Prostate gland (tissue), 2 donors: ENCODE results near the gene FTSJ3. TPM values are rescaled to one million over a fixed set of nuclear protein-coding genes. Genes with fewer than 3 reads are reported as not detected.

ENCODE experiments used
- DNase-seq: peaks from one replicate; pipeline ENCODE4 v3.0.0-alpha.2; 2019; ENCODE audit warnings: low spot score
- H3K27ac ChIP-seq, 2 donors: fragments of 200-600 bp; sonication (generic); 2 replicates each; pipeline ENCODE4 v1.5.1; 2017 to 2019
- H3K27me3 ChIP-seq: fragments of 200-600 bp; sonication (generic); replicated peaks from 2 replicates; pipeline ENCODE4 v1.5.1; 2019; ENCODE audit not compliant: insufficient read depth
- H3K36me3 ChIP-seq, 2 donors: fragments of 200-600 bp; sonication (generic); 1 replicate in 1 of 2; 2 replicates in 1 of 2; pipeline versions ENCODE4 v1.5.1 to v1.8.1; 2017 to 2019
- H3K4me1 ChIP-seq: fragments of 200-600 bp; sonication (generic); replicated peaks from 2 replicates; pipeline ENCODE4 v1.5.1; 2019
- H3K4me3 ChIP-seq, 2 donors: fragments of 200-600 bp; sonication (generic); 2 replicates each; pipeline ENCODE4 v1.5.1; 2017 to 2019
- H3K9me3 ChIP-seq: fragments of 200-600 bp; sonication (generic); 2 replicates; pipeline ENCODE4 v1.5.1; 2017
- CTCF ChIP-seq, 4 experiments: fragments of 200-600 bp in 2 of 4; fragments of 450-650 bp in 2 of 4; sonication (generic) in 2 of 4; IDR thresholded peaks; 1 replicate in 3 of 4; 2 replicates in 1 of 4; pipeline ENCODE4 v1.5.1; 2016 to 2019; ENCODE audit warnings: antibody characterized with exemption in 4 of 4, mild to moderate bottlenecking in 2 of 4, moderate library complexity in 2 of 4
- POLR2A ChIP-seq: fragments of 450-650 bp; IDR thresholded peaks from one replicate; pipeline ENCODE4 v1.6.1; 2016; ENCODE audit warnings: antibody characterized with exemption, mild to moderate bottlenecking
- POLR2AphosphoS5 ChIP-seq: sonication (generic); formaldehyde crosslinking; IDR thresholded peaks from one replicate; pipeline ENCODE4 v1.6.1; 2017; ENCODE audit warnings: antibody characterized with exemption
- WGBS: methylation state at CpG from one replicate; pipeline ENCODE4 v1.1.5; 2018; 5-methylcytosine and 5-hydroxymethylcytosine counted together
- intact Hi-C: fragments of 100-400 bp; cut with DNase I; formaldehyde crosslinking; loops from one replicate; pipeline ENCODE4 v1.14.2; 2022
- total RNA-seq, 2 donors: library from RNA; depleted of rRNA; stranded (reverse); fragments of >200 nt; gene quantifications; one replicate each; pipeline ENCODE4 v1.1.0, GENCODE V29; 2016

Gene FTSJ3
- total RNA-seq, 2 donors from 2014 or later, result 29.4 to 46.6 TPM

- Histone ChIP-seq H3K4me3 (no peak overlapping the region), H3K4me1 (no peaks in the 10 kb centered on the region), H3K9me3 (no peaks in the 10 kb centered on the region), H3K27ac (no peak overlapping the region), H3K27me3 (no peaks in the 10 kb centered on the region), H3K36me3 (peaks cover 35 to 65% of the 10 kb centered on the region in 2 donors)
- 81% methylated on average over 10 of the region's 10 CpGs for WGBS
- TF ChIP-seq CTCF (IDR thresholded peaks at IDR 0.05), result no peak
- no peak for TF ChIP-seq POLR2A
- TF ChIP-seq POLR2AphosphoS5, result no peak
- intact Hi-C loops, result no loop called here
- no peak for DNase-seq
Observed at GRCh38 chr17:63820963-63821561, 6.4 kb downstream of the FTSJ3 start.

- no peak overlapping the region for H3K4me3 ChIP-seq
- H3K4me1 ChIP-seq, result no peaks in the 10 kb centered on the region
- H3K27me3 ChIP-seq, result no peaks in the 10 kb centered on the region
- H3K27ac ChIP-seq, result no peak overlapping the region
- H3K9me3 ChIP-seq, result no peaks in the 10 kb centered on the region
- H3K36me3 ChIP-seq, result peaks cover 37 to 64% of the 10 kb centered on the region in 2 donors
- WGBS, result 74% methylated on average over 21 of the region's 21 CpGs
- DNase-seq, result no peak
- intact Hi-C loops, result no loop called here
- TF ChIP-seq POLR2A (no peak), CTCF (IDR thresholded peaks at IDR 0.05) (no peak), POLR2AphosphoS5 (no peak)
Observed at GRCh38 chr17:63819585-63820537, 7.6 kb downstream of the FTSJ3 start.

- TF ChIP-seq POLR2A (no peak), POLR2AphosphoS5 (no peak), CTCF (IDR thresholded peaks at IDR 0.05) (no peak)
- no peak overlapping the region for H3K4me3 ChIP-seq
- H3K36me3 ChIP-seq, result peaks cover 31 to 60% of the 10 kb centered on the region in 2 donors
- no peaks in the 10 kb centered on the region for H3K27me3 ChIP-seq
- WGBS, result 45% methylated on average over 6 of the region's 6 CpGs
- intact Hi-C loops, result no loop called here
- H3K9me3 ChIP-seq, result no peaks in the 10 kb centered on the region
- no peaks in the 10 kb centered on the region for H3K4me1 ChIP-seq
- no peak overlapping the region for H3K27ac ChIP-seq
- no peak for DNase-seq
Observed at GRCh38 chr17:63819131-63819530, 8.3 kb downstream of the FTSJ3 start.

- no peaks in the 10 kb centered on the region for H3K4me1 ChIP-seq
- no peaks in the 10 kb centered on the region for H3K27me3 ChIP-seq
- intact Hi-C loops, result no loop called here
- no peak overlapping the region for H3K4me3 ChIP-seq
- H3K27ac ChIP-seq, result no peak overlapping the region
- no peak for DNase-seq
- H3K36me3 ChIP-seq, result peaks cover 40 to 56% of the 10 kb centered on the region in 2 donors
- H3K9me3 ChIP-seq, result no peaks in the 10 kb centered on the region
- no peak for TF ChIP-seq CTCF (IDR thresholded peaks at IDR 0.05)
- TF ChIP-seq POLR2AphosphoS5, result no peak
- no peak for TF ChIP-seq POLR2A
- 92% methylated on average over 27 of the region's 27 CpGs for WGBS
Observed at GRCh38 chr17:63817736-63818385, 9.6 kb downstream of the FTSJ3 start.
